ENCODE results near the gene TMPRSS9.

GRCh38 chr19:2427429-2428320, 67.6 kb downstream of the TMPRSS9 start, which contains the start of gene TIMM13:
- TF ChIP-seq, protein P1, sequence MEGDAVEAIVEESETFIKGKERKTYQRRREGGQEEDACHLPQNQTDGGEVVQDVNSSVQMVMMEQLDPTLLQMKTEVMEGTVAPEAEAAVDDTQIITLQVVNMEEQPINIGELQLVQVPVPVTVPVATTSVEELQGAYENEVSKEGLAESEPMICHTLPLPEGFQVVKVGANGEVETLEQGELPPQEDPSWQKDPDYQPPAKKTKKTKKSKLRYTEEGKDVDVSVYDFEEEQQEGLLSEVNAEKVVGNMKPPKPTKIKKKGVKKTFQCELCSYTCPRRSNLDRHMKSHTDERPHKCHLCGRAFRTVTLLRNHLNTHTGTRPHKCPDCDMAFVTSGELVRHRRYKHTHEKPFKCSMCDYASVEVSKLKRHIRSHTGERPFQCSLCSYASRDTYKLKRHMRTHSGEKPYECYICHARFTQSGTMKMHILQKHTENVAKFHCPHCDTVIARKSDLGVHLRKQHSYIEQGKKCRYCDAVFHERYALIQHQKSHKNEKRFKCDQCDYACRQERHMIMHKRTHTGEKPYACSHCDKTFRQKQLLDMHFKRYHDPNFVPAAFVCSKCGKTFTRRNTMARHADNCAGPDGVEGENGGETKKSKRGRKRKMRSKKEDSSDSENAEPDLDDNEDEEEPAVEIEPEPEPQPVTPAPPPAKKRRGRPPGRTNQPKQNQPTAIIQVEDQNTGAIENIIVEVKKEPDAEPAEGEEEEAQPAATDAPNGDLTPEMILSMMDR (IDR thresholded peaks at IDR 0.05), result no peak
- peak in 1 of 2 donors; percentile 76 for TF ChIP-seq POLR2A (IDR thresholded peaks at IDR 0.05)

All from adrenal gland (tissue), 5 donors.